ENCODE results near the gene DRAP1.

DRAP1 gene

GRCh38 chr11:65961267-65962140, 42.3 kb downstream of the DRAP1 start, which contains the start of gene SART1:
TSS of gene SART1 (plus strand) at chr11:65961734. CDS start at chr11:65961781, 47 bp downstream.
- H3K27ac ChIP-seq (ENCODE audit: low read length): peak within 1 kb of the TSS; percentile 71; the same call in 1 of the 2 replicates
- peak within 1 kb of the TSS; percentile 93 for H3K4me3 ChIP-seq (ENCODE audit: low read length)
- H3K79me2 ChIP-seq (ENCODE audit: low read length): peaks cover 50% of the 10 kb centered on the region
- no peaks in the 10 kb centered on the region for H3K9me3 ChIP-seq (replicated peaks; ENCODE audit: insufficient read depth, low read length)
- peak within 1 kb of the TSS; percentile 96 for H3K9ac ChIP-seq (ENCODE audit: low read length)
- H3K27me3 ChIP-seq (replicated peaks; ENCODE audit: insufficient read depth, low read length): no peaks in the 10 kb centered on the region
- H3K4me1 ChIP-seq (ENCODE audit: low read length): peaks cover 21% of the 10 kb centered on the region
- no peaks in the 10 kb centered on the region; the same call in none of the 2 replicates for H3K36me3 ChIP-seq (replicated peaks; ENCODE audit: insufficient read depth, low read length)
- peak within 1 kb of the TSS; percentile 87 for H2AFZ ChIP-seq (ENCODE audit: low read length)
- peak within 1 kb of the TSS; percentile 94 for H3K4me2 ChIP-seq (ENCODE audit: low read depth, low read length)
- H3F3A ChIP-seq (ENCODE audit: insufficient read depth, low read length): peaks cover 10% of the 10 kb centered on the region
- H3K9me2 ChIP-seq (replicated peaks; ENCODE audit: insufficient read depth, low read length): no peaks in the 10 kb centered on the region
- no peaks in the 10 kb centered on the region for H4K20me1 ChIP-seq (ENCODE audit: insufficient read depth, low read length)
- peak; percentile 97 for DNase-seq
- TF ChIP-seq EZH2phosphoT487 (IDR thresholded peaks at IDR 0.05; ENCODE audit: low read length) (no peak), CTCF (IDR thresholded peaks at IDR 0.05; ENCODE audit: low read length) (no peak), EZH2 (optimal IDR thresholded peaks at IDR 0.05; ENCODE audit: low read depth, low read length) (no peak)

- TF ChIP-seq CTCF (IDR thresholded peaks at IDR 0.05; ENCODE audit: low read length) (no peak), EZH2 (optimal IDR thresholded peaks at IDR 0.05; ENCODE audit: low read depth, low read length) (no peak), EZH2phosphoT487 (IDR thresholded peaks at IDR 0.05; ENCODE audit: low read length) (no peak)
- Histone ChIP-seq H3K27me3 (replicated peaks; ENCODE audit: insufficient read depth, low read length) (no peaks in the 10 kb centered on the region), H3F3A (ENCODE audit: insufficient read depth, low read length) (peaks cover 4% of the 10 kb centered on the region; the same call in 1 of the 2 replicates), H3K27ac (ENCODE audit: low read length) (no peak overlapping the region), H3K9ac (ENCODE audit: low read length) (peak overlapping the region; percentile 72), H3K4me2 (ENCODE audit: low read depth, low read length) (peak overlapping the region; percentile 94), H2AFZ (ENCODE audit: low read length) (no peak overlapping the region), H3K79me2 (ENCODE audit: low read length) (peaks cover 50% of the 10 kb centered on the region), H4K20me1 (ENCODE audit: insufficient read depth, low read length) (no peaks in the 10 kb centered on the region), H3K36me3 (replicated peaks; ENCODE audit: insufficient read depth, low read length) (no peaks in the 10 kb centered on the region; the same call in none of the 2 replicates), H3K9me2 (replicated peaks; ENCODE audit: insufficient read depth, low read length) (no peaks in the 10 kb centered on the region), H3K4me3 (ENCODE audit: low read length) (peak overlapping the region; percentile 93), H3K4me1 (ENCODE audit: low read length) (peaks cover 17% of the 10 kb centered on the region), H3K9me3 (replicated peaks; ENCODE audit: insufficient read depth, low read length) (no peaks in the 10 kb centered on the region)
- DNase-seq: no peak
Observed at GRCh38 chr11:65962141-65962564, 42.9 kb downstream of the DRAP1 start.

DNA sequence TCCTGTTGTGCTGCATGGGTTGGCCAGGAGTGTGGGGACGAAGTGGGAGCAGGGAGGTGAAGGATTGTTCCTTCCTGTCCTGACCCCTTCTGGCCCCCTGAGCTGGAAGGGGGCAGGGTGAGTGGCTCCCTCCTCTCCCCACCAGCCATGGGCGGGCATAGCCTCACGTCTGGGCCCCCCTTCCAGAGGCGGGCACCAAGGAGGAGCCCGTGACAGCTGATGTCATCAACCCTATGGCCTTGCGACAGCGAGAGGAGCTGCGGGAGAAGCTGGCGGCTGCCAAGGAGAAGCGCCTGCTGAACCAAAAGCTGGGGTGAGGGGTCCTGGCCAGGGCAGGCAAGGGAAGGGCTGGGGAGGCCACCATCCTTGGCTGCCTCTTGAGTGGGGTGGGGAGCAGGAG, 45.7 kb downstream of the DRAP1 start:
- Histone ChIP-seq H3K27ac (ENCODE audit: low read length) (no peak overlapping the region), H2AFZ (ENCODE audit: low read length) (no peak overlapping the region), H3K9ac (ENCODE audit: low read length) (no peak overlapping the region), H4K20me1 (ENCODE audit: insufficient read depth, low read length) (no peaks in the 10 kb centered on the region), H3K4me2 (ENCODE audit: low read depth, low read length) (no peak overlapping the region), H3K9me2 (replicated peaks; ENCODE audit: insufficient read depth, low read length) (no peaks in the 10 kb centered on the region), H3K27me3 (replicated peaks; ENCODE audit: insufficient read depth, low read length) (no peaks in the 10 kb centered on the region), H3K36me3 (replicated peaks; ENCODE audit: insufficient read depth, low read length) (no peaks in the 10 kb centered on the region; the same call in none of the 2 replicates), H3K4me1 (ENCODE audit: low read length) (peaks cover 10% of the 10 kb centered on the region), H3F3A (ENCODE audit: insufficient read depth, low read length) (no peaks in the 10 kb centered on the region), H3K79me2 (ENCODE audit: low read length) (peaks cover 53% of the 10 kb centered on the region), H3K4me3 (ENCODE audit: low read length) (no peak overlapping the region), H3K9me3 (replicated peaks; ENCODE audit: insufficient read depth, low read length) (no peaks in the 10 kb centered on the region)
- no peak for DNase-seq
- TF ChIP-seq EZH2 (optimal IDR thresholded peaks at IDR 0.05; ENCODE audit: low read depth, low read length) (no peak), EZH2phosphoT487 (IDR thresholded peaks at IDR 0.05; ENCODE audit: low read length) (no peak), CTCF (IDR thresholded peaks at IDR 0.05; ENCODE audit: low read length) (no peak)

Data from MM.1S (cell line).